HEK293 (cell line): Measurements from ENCODE around the gene BTBD16.
A peak's percentile ranks its signal among the peaks of the same experiment; 100 is the strongest.

Experiments used
- SALL2 ChIP-seq: fragments of 450-650 bp; formaldehyde crosslinking; IDR thresholded peaks from 2 replicates; pipeline ENCODE4 v1.5.0; 2017; ENCODE audit warnings: missing biosample characterization, mild to moderate bottlenecking, missing genetic modification characterization, borderline replicate concordance
- SP7 ChIP-seq: fragments of 450-650 bp; formaldehyde crosslinking; IDR thresholded peaks from 2 replicates; pipeline ENCODE4 v1.5.1; 2016; ENCODE audit warnings: missing biosample characterization, missing genetic modification characterization
- TSHZ1 ChIP-seq: fragments of 450-650 bp; formaldehyde crosslinking; IDR thresholded peaks from 2 replicates; pipeline ENCODE4 v1.5.1; 2016; ENCODE audit warnings: missing biosample characterization, missing genetic modification characterization, borderline replicate concordance
- ZNF157 ChIP-seq: fragments of 450-650 bp; formaldehyde crosslinking; IDR thresholded peaks from 2 replicates; pipeline ENCODE4 v1.5.1; 2016; ENCODE audit warnings: missing biosample characterization, missing genetic modification characterization
- ZNF274 ChIP-seq, 2 experiments: fragments of 200-500 bp in 1 of 2; fragments of 450-650 bp in 1 of 2; sonication (Bioruptor generic) in 1 of 2; formaldehyde crosslinking in 1 of 2; IDR thresholded peaks; 2 replicates each; pipeline versions ENCODE4 v1.5.1 to v1.6.1; 2014 to 2016; ENCODE audit warnings: borderline replicate concordance in 1 of 2, inconsistent platforms in 1 of 2, low read length in 1 of 2, missing biosample characterization in 1 of 2, missing genetic modification characterization in 1 of 2
- ZNF292 ChIP-seq: fragments of 450-650 bp; formaldehyde crosslinking; IDR thresholded peaks from 2 replicates; pipeline ENCODE4 v1.5.1; 2016; ENCODE audit warnings: low read depth, missing biosample characterization, missing genetic modification characterization, borderline replicate concordance
- ZNF366 ChIP-seq: fragments of 450-650 bp; formaldehyde crosslinking; conservative IDR thresholded peaks from 2 replicates; pipeline ENCODE4 v1.5.1; 2016; ENCODE audit warnings: missing biosample characterization, missing genetic modification characterization
- ZNF391 ChIP-seq: fragments of 450-650 bp; formaldehyde crosslinking; IDR thresholded peaks from 2 replicates; pipeline ENCODE4 v1.5.1; 2016; ENCODE audit warnings: low read depth, missing biosample characterization, missing genetic modification characterization, borderline replicate concordance
- ZNF449 ChIP-seq: fragments of 450-650 bp; formaldehyde crosslinking; IDR thresholded peaks from 2 replicates; pipeline ENCODE4 v1.5.1; 2017; ENCODE audit warnings: missing biosample characterization, mild to moderate bottlenecking, missing genetic modification characterization, moderate library complexity
- ZNF473 ChIP-seq: fragments of 450-650 bp; formaldehyde crosslinking; IDR thresholded peaks from 2 replicates; pipeline ENCODE4 v1.5.1; 2017; ENCODE audit warnings: missing biosample characterization, missing genetic modification characterization
- ZNF48 ChIP-seq: fragments of 450-650 bp; formaldehyde crosslinking; IDR thresholded peaks from 2 replicates; pipeline ENCODE4 v1.5.1; 2016; ENCODE audit warnings: missing biosample characterization, missing genetic modification characterization
- ZNF514 ChIP-seq: fragments of 450-650 bp; formaldehyde crosslinking; IDR thresholded peaks from 2 replicates; pipeline ENCODE4 v1.5.1; 2016; ENCODE audit warnings: missing biosample characterization, missing genetic modification characterization
- ZNF626 ChIP-seq: fragments of 450-650 bp; sonication (Bioruptor Pico); formaldehyde crosslinking; IDR thresholded peaks from 2 replicates; pipeline ENCODE4 v1.5.1; 2018; ENCODE audit warnings: missing biosample characterization, missing genetic modification characterization, inconsistent platforms
- ZNF660 ChIP-seq: fragments of 450-650 bp; IDR thresholded peaks from 2 replicates; pipeline ENCODE4 v1.5.1; 2018; ENCODE audit warnings: missing biosample characterization, mild to moderate bottlenecking, missing genetic modification characterization
- ZNF768 ChIP-seq: fragments of 450-650 bp; formaldehyde crosslinking; IDR thresholded peaks from 2 replicates; pipeline ENCODE4 v1.5.1; 2018; ENCODE audit warnings: missing biosample characterization, mild to moderate bottlenecking, missing genetic modification characterization
- ZNF785 ChIP-seq: fragments of 450-650 bp; formaldehyde crosslinking; IDR thresholded peaks from 2 replicates; pipeline ENCODE4 v1.5.1; 2016; ENCODE audit warnings: missing biosample characterization, missing genetic modification characterization
- ZNF830 ChIP-seq: fragments of 450-650 bp; IDR thresholded peaks from 2 replicates; pipeline ENCODE4 v1.5.0; 2018; ENCODE audit warnings: missing biosample characterization, missing genetic modification characterization, low read depth, mild to moderate bottlenecking, moderate library complexity
- ZSCAN18 ChIP-seq: fragments of 450-650 bp; formaldehyde crosslinking; IDR thresholded peaks from 2 replicates; pipeline ENCODE4 v1.5.1; 2016; ENCODE audit warnings: missing biosample characterization, missing genetic modification characterization
- TF ChIP-seq, protein P1 (sequence below): fragments of 450-650 bp; formaldehyde crosslinking; IDR thresholded peaks from 2 replicates; pipeline ENCODE4 v1.5.1; 2016; ENCODE audit warnings: missing biosample characterization, missing genetic modification characterization
- TF ChIP-seq, protein P2 (sequence below): fragments of 450-650 bp; formaldehyde crosslinking; IDR thresholded peaks from 2 replicates; pipeline ENCODE4 v1.5.1; 2017; ENCODE audit warnings: missing biosample characterization, missing genetic modification characterization
- TF ChIP-seq, protein P3 (sequence below): IDR thresholded peaks from 2 replicates; pipeline ENCODE4 v1.6.1; 2011; ENCODE audit warnings: mild to moderate bottlenecking, low read depth, low read length, borderline replicate concordance
- TF ChIP-seq, protein P4 (sequence below): fragments of 450-650 bp; formaldehyde crosslinking; IDR thresholded peaks from 2 replicates; pipeline ENCODE4 v1.5.1; 2016; ENCODE audit warnings: missing biosample characterization, missing genetic modification characterization

BTBD16 gene

GRCh38 chr10:122374237-122374858 lies 103.3 kb downstream of the BTBD16 start, which contains the start of gene PLEKHA1 (continued):
- TF ChIP-seq ZNF157 (tag by site-specific recombination) (no peak), ZNF660 (0 out of 2 replicates have a peak, but pooled peaks have one; percentile 26), ZNF785 (tag by site-specific recombination) (no peak), ZNF366 (tag by site-specific recombination) (no peak), ZSCAN18 (tag by site-specific recombination) (no peak), SALL2 (no peak), ZNF391 (no peak), SP7 (tag by site-specific recombination) (0 out of 2 replicates have a peak, but pooled peaks have one; percentile 10), ZNF48 (tag by site-specific recombination) (no peak), ZNF292 (tag by site-specific recombination) (no peak), ZNF449 (tag by site-specific recombination) (no peak), TSHZ1 (tag by site-specific recombination) (no peak), ZNF473 (no peak), ZNF626 (tag by site-specific recombination) (no peak), ZNF274 (IDR thresholded peaks at IDR 0.05; ENCODE audit: low read length) (no peak), ZNF274 (tag by site-specific recombination; IDR thresholded peaks at IDR 0.05; ENCODE audit: borderline replicate concordance) (no peak), ZNF514 (no peak), ZNF768 (tag by site-specific recombination) (peak; percentile 64; the same call in 1 of the 2 replicates), ZNF830 (tag by site-specific recombination) (no peak)
- TF ChIP-seq, protein P1, sequence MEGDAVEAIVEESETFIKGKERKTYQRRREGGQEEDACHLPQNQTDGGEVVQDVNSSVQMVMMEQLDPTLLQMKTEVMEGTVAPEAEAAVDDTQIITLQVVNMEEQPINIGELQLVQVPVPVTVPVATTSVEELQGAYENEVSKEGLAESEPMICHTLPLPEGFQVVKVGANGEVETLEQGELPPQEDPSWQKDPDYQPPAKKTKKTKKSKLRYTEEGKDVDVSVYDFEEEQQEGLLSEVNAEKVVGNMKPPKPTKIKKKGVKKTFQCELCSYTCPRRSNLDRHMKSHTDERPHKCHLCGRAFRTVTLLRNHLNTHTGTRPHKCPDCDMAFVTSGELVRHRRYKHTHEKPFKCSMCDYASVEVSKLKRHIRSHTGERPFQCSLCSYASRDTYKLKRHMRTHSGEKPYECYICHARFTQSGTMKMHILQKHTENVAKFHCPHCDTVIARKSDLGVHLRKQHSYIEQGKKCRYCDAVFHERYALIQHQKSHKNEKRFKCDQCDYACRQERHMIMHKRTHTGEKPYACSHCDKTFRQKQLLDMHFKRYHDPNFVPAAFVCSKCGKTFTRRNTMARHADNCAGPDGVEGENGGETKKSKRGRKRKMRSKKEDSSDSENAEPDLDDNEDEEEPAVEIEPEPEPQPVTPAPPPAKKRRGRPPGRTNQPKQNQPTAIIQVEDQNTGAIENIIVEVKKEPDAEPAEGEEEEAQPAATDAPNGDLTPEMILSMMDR, result no peak
- TF ChIP-seq, protein P2, sequence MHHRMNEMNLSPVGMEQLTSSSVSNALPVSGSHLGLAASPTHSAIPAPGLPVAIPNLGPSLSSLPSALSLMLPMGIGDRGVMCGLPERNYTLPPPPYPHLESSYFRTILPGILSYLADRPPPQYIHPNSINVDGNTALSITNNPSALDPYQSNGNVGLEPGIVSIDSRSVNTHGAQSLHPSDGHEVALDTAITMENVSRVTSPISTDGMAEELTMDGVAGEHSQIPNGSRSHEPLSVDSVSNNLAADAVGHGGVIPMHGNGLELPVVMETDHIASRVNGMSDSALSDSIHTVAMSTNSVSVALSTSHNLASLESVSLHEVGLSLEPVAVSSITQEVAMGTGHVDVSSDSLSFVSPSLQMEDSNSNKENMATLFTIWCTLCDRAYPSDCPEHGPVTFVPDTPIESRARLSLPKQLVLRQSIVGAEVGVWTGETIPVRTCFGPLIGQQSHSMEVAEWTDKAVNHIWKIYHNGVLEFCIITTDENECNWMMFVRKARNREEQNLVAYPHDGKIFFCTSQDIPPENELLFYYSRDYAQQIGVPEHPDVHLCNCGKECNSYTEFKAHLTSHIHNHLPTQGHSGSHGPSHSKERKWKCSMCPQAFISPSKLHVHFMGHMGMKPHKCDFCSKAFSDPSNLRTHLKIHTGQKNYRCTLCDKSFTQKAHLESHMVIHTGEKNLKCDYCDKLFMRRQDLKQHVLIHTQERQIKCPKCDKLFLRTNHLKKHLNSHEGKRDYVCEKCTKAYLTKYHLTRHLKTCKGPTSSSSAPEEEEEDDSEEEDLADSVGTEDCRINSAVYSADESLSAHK, result no peak
- TF ChIP-seq, protein P3, sequence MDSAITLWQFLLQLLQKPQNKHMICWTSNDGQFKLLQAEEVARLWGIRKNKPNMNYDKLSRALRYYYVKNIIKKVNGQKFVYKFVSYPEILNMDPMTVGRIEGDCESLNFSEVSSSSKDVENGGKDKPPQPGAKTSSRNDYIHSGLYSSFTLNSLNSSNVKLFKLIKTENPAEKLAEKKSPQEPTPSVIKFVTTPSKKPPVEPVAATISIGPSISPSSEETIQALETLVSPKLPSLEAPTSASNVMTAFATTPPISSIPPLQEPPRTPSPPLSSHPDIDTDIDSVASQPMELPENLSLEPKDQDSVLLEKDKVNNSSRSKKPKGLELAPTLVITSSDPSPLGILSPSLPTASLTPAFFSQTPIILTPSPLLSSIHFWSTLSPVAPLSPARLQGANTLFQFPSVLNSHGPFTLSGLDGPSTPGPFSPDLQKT, result no peak
- TF ChIP-seq, protein P4, sequence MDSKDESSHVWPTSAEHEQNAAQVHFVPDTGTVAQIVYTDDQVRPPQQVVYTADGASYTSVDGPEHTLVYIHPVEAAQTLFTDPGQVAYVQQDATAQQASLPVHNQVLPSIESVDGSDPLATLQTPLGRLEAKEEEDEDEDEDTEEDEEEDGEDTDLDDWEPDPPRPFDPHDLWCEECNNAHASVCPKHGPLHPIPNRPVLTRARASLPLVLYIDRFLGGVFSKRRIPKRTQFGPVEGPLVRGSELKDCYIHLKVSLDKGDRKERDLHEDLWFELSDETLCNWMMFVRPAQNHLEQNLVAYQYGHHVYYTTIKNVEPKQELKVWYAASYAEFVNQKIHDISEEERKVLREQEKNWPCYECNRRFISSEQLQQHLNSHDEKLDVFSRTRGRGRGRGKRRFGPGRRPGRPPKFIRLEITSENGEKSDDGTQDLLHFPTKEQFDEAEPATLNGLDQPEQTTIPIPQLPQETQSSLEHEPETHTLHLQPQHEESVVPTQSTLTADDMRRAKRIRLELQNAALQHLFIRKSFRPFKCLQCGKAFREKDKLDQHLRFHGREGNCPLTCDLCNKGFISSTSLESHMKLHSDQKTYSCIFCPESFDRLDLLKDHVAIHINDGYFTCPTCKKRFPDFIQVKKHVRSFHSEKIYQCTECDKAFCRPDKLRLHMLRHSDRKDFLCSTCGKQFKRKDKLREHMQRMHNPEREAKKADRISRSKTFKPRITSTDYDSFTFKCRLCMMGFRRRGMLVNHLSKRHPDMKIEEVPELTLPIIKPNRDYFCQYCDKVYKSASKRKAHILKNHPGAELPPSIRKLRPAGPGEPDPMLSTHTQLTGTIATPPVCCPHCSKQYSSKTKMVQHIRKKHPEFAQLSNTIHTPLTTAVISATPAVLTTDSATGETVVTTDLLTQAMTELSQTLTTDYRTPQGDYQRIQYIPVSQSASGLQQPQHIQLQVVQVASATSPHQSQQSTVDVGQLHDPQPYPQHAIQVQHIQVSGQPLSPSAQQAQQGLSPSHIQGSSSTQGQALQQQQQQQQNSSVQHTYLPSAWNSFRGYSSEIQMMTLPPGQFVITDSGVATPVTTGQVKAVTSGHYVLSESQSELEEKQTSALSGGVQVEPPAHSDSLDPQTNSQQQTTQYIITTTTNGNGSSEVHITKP (tag by site-specific recombination), result no peak
